Mammary epithelial cell (primary cell): ENCODE measurements around the gene PPP1R12B.
"Not testable (repeated sequence)": the region's sequence is repeated elsewhere in the genome, so short reads cannot be mapped to it uniquely, and the experiment has no call there.

ENCODE experiments used
- EZH2 ChIP-seq: IDR thresholded peaks from 2 replicates; pipeline ENCODE4 v1.6.1; 2012; ENCODE audit warnings: low read length, inconsistent platforms, borderline replicate concordance
- TF ChIP-seq, protein P1 (sequence below), 2 donors: IDR thresholded peaks in 1 of 2; conservative IDR thresholded peaks in 1 of 2; 2 replicates each; pipeline ENCODE4 v1.5.1; 2011 to 2012; ENCODE audit warnings: inconsistent platforms in 2 of 2, low read length in 2 of 2, mild to moderate bottlenecking in 2 of 2, control low read depth in 1 of 2, low read depth in 1 of 2; ENCODE audit not compliant: insufficient read depth in 1 of 2; ENCODE audit errors: extremely low read depth in 1 of 2

DNA sequence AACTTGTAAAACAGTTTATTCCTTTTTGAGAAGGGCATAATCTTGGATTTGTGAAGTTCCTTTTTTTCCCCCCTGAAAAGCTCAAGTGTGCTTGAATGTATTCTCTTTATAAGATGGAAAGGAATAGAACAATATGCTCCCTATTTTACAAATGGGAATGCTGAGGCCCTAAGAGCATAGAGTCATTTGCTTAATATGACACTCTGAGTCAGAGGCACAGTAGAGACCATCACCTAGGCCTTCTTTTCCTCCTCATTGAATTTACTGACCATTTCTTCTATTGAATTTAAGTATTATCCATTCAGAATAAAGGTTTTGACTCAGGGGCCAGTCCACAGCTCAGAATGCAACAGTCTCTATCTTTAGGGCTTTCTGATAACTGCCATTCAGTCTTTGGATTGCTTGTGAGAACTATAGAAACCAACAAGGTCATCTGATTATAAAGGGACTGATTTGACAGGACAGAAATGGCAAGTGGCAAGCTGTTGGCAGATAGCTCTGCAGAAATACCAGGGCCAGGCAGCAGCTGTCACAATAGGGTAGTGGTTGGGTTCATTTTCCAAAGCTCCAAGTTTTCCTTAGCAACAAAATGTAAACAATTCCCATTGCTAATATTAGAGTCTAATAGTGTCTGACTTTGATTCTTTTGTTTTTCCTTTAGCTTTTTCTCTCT, 111.1 kb downstream of the PPP1R12B start:
- TF ChIP-seq EZH2: not testable (repeated sequence)
- TF ChIP-seq, protein P1, sequence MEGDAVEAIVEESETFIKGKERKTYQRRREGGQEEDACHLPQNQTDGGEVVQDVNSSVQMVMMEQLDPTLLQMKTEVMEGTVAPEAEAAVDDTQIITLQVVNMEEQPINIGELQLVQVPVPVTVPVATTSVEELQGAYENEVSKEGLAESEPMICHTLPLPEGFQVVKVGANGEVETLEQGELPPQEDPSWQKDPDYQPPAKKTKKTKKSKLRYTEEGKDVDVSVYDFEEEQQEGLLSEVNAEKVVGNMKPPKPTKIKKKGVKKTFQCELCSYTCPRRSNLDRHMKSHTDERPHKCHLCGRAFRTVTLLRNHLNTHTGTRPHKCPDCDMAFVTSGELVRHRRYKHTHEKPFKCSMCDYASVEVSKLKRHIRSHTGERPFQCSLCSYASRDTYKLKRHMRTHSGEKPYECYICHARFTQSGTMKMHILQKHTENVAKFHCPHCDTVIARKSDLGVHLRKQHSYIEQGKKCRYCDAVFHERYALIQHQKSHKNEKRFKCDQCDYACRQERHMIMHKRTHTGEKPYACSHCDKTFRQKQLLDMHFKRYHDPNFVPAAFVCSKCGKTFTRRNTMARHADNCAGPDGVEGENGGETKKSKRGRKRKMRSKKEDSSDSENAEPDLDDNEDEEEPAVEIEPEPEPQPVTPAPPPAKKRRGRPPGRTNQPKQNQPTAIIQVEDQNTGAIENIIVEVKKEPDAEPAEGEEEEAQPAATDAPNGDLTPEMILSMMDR (conservative IDR thresholded peaks at IDR 0.05 in 1 of 2, IDR thresholded peaks at IDR 0.05 in 1 of 2; ENCODE audit: extremely low read depth in 1 of 2, insufficient read depth in 1 of 2, low read depth in 1 of 2, low read length in 2 of 2): not testable (repeated sequence)
